ENCODE measurements around the gene IL1RN.

IL1RN gene

GRCh38 chr2:113157118-113157896 lies 29.9 kb downstream of the IL1RN start:
- DNase-seq (ENCODE audit: low read depth) = no peak

- no peak for DNase-seq (ENCODE audit: low read depth)
Measured at GRCh38 chr2:113157897-113158753, 30.7 kb downstream of the IL1RN start.

- no peak for DNase-seq (ENCODE audit: low read depth)
Measured at GRCh38 chr2:113158884-113159553, 31.6 kb downstream of the IL1RN start.

GRCh38 chr2:113160248-113160647 lies 32.9 kb downstream of the IL1RN start:
- no peak for DNase-seq (ENCODE audit: low read depth)

GRCh38 chr2:113160962-113161361 lies 33.6 kb downstream of the IL1RN start:
- no peak for DNase-seq (ENCODE audit: low read depth)

GRCh38 chr2:113162173-113162572 lies 34.8 kb downstream of the IL1RN start:
- no peak for DNase-seq (ENCODE audit: low read depth)

- DNase-seq (ENCODE audit: low read depth) = no peak
Measured at GRCh38 chr2:113162869-113163268, 35.5 kb downstream of the IL1RN start.

- DNase-seq (ENCODE audit: low read depth) = no peak
Measured at GRCh38 chr2:113164215-113164929, 37.0 kb downstream of the IL1RN start.

- DNase-seq (ENCODE audit: low read depth) = no peak
Measured at GRCh38 chr2:113164930-113165585, 37.7 kb downstream of the IL1RN start.

- no peak for DNase-seq (ENCODE audit: low read depth)
Measured at GRCh38 chr2:113166187-113166645, 38.8 kb downstream of the IL1RN start.

- DNase-seq (ENCODE audit: low read depth) = no peak
Measured at GRCh38 chr2:113167115-113167932, 39.9 kb downstream of the IL1RN start.

GRCh38 chr2:113167962-113168340 lies 40.6 kb downstream of the IL1RN start:
- no peak for DNase-seq (ENCODE audit: low read depth)

GRCh38 chr2:113169002-113169530 lies 41.7 kb downstream of the IL1RN start:
- DNase-seq (ENCODE audit: low read depth) = no peak

GRCh38 chr2:113169586-113169985 lies 42.2 kb downstream of the IL1RN start:
- DNase-seq (ENCODE audit: low read depth) = no peak

GRCh38 chr2:113171334-113172075 lies 44.1 kb downstream of the IL1RN start:
- no peak for DNase-seq (ENCODE audit: low read depth)

- no peak for DNase-seq (ENCODE audit: low read depth)
Measured at GRCh38 chr2:113172721-113173541, 45.5 kb downstream of the IL1RN start.

GRCh38 chr2:113173542-113174375 lies 46.4 kb downstream of the IL1RN start, which contains the start of gene PSD4:
Gene PSD4, plus strand, starts transcription at chr2:113173971. Its CDS starts 8,486 bp downstream, at chr2:113182457.
- DNase-seq (ENCODE audit: low read depth) = peak; percentile 59

- DNase-seq (ENCODE audit: low read depth) = no peak
Measured at GRCh38 chr2:113174376-113174750, 47.0 kb downstream of the IL1RN start.

All from stimulated activated CD8-positive, alpha-beta memory T cell treated with anti-CD3 and anti-CD28 coated beads, Interleukin-15, amount 100 ng/mL, for 24 hours (primary cell).